Endothelial cell (in vitro differentiated cells): Measurements from ENCODE around the gene CFAP54. TPM values are rescaled to one million over a fixed set of nuclear protein-coding genes. Genes with fewer than 3 reads are reported as not detected.
"Not testable (repeated sequence)": the region's sequence is repeated elsewhere in the genome, so short reads cannot be mapped to it uniquely, and the experiment has no call there.

Experiments
- DNase-seq: peaks from one replicate; pipeline ENCODE4 v3.0.0; 2021; ENCODE audit warnings: low spot score
- H3K27ac Mint-ChIP-seq: one replicate; pipeline ENCODE4 v1.8.0; 2021; ENCODE audit warnings: mixed read lengths, inconsistent platforms; ENCODE audit not compliant: unreplicated experiment
- H3K27me3 Mint-ChIP-seq: one replicate; pipeline ENCODE4 v1.8.0; 2021; ENCODE audit warnings: mild to moderate bottlenecking, moderate library complexity, mixed read lengths, inconsistent platforms; ENCODE audit not compliant: unreplicated experiment
- H3K36me3 Mint-ChIP-seq: one replicate; pipeline ENCODE4 v1.8.0; 2021; ENCODE audit warnings: mild to moderate bottlenecking, low read depth, mixed read lengths, inconsistent platforms; ENCODE audit not compliant: unreplicated experiment
- H3K4me1 Mint-ChIP-seq: one replicate; pipeline ENCODE4 v1.8.0; 2021; ENCODE audit warnings: mild to moderate bottlenecking, mixed read lengths, inconsistent platforms; ENCODE audit not compliant: unreplicated experiment
- H3K4me3 Mint-ChIP-seq: one replicate; pipeline ENCODE4 v1.8.0; 2021; ENCODE audit warnings: mild to moderate bottlenecking, mixed read lengths, inconsistent platforms; ENCODE audit not compliant: unreplicated experiment
- H3K9me3 Mint-ChIP-seq: one replicate; pipeline ENCODE4 v1.8.0; 2021; ENCODE audit warnings: mixed read lengths, inconsistent platforms; ENCODE audit not compliant: unreplicated experiment
- total RNA-seq: library from RNA; stranded (reverse); fragmentation: NEBNext Ultra II Directional; extraction: Animal tissue kit (Norgen Biotek cat#: 25700); gene quantifications from one replicate; pipeline ENCODE4 v1.2.1, GENCODE V29; 2021; ENCODE audit not compliant: unreplicated experiment
- TF ChIP-seq, protein P1 (sequence below): fragments of 200-600 bp; sonication (generic); IDR thresholded peaks from one replicate; pipeline ENCODE4 v1.5.0; 2021; ENCODE audit warnings: antibody characterized with exemption; ENCODE audit not compliant: unreplicated experiment

The CFAP54 gene
- total RNA-seq, 1 donor from 2014 or later, result 2.5 TPM

DNA sequence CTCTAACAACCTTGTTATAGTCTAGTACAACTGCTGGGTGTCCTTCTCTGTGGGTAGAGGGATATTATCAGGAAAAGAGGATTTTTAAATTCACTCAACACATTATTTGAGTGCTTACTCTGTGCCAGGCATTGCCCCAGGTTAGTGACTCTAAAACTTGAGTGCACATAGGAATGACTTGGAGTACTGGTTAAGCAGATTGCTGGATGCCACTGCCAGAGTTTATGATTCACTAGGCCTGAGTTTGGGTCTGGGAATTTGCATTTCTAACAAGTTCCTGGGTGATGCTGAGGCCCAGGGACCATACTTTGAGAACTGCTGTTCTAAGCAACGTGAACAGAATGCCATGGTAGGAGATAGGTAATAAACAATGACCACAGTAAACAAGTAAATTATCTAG, 96.6 kb downstream of the CFAP54 start:
- no peaks in the 10 kb centered on the region for H3K9me3 Mint-ChIP-seq
- H3K4me3 Mint-ChIP-seq, result no peak overlapping the region
- no peaks in the 10 kb centered on the region for H3K27me3 Mint-ChIP-seq
- H3K4me1 Mint-ChIP-seq, result no peaks in the 10 kb centered on the region
- TF ChIP-seq, protein P1, sequence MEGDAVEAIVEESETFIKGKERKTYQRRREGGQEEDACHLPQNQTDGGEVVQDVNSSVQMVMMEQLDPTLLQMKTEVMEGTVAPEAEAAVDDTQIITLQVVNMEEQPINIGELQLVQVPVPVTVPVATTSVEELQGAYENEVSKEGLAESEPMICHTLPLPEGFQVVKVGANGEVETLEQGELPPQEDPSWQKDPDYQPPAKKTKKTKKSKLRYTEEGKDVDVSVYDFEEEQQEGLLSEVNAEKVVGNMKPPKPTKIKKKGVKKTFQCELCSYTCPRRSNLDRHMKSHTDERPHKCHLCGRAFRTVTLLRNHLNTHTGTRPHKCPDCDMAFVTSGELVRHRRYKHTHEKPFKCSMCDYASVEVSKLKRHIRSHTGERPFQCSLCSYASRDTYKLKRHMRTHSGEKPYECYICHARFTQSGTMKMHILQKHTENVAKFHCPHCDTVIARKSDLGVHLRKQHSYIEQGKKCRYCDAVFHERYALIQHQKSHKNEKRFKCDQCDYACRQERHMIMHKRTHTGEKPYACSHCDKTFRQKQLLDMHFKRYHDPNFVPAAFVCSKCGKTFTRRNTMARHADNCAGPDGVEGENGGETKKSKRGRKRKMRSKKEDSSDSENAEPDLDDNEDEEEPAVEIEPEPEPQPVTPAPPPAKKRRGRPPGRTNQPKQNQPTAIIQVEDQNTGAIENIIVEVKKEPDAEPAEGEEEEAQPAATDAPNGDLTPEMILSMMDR, result no peak
- H3K36me3 Mint-ChIP-seq, result no peaks in the 10 kb centered on the region
- H3K27ac Mint-ChIP-seq, result no peak overlapping the region
- DNase-seq, result no peak

DNA sequence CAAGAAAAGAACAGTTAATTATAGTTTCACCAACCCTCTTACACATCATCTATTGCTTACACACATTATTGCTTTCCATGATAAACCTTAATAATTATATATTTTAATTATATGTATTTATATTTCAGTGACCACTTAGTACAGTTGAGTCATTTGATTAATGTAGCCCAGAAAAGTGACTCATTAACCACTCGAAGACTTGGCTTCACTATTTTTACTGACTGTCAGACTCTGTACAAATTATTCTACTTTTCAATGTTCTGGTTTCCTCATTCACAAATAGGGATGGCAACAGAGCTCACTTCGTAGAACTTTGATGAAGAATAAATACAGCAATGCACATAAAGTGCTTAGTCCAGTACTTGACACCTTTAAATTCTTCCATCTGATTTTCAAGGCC, 98.3 kb downstream of the CFAP54 start:
- Mint-ChIP-seq H3K36me3 (no peaks in the 10 kb centered on the region), H3K27me3 (peaks cover 2% of the 10 kb centered on the region), H3K4me1 (no peaks in the 10 kb centered on the region), H3K9me3 (no peaks in the 10 kb centered on the region), H3K4me3 (no peak overlapping the region), H3K27ac (no peak overlapping the region)
- DNase-seq, result no peak
- TF ChIP-seq, protein P1, result no peak

DNA sequence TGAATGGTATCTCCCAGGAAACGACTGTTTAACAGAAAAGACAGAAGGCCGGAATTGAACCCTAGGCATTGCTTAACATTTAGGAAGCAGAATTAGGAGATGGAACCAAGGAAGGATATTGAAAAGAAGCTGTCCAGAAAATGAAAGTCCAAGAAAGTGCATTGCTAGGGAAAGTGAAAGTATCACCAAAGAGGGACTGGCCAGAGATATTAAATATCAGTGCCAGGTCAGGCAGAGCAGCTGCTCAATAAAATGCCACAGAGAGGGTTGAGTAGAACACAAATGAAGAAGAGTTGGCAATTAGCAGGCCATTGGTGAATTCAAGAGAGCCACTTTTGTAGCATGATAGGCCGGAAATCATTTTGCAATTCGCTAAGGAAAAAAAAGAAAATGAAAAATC, 101.6 kb downstream of the CFAP54 start:
- Mint-ChIP-seq H3K4me3 (no peak overlapping the region), H3K9me3 (no peaks in the 10 kb centered on the region), H3K27me3 (peaks cover 2% of the 10 kb centered on the region), H3K36me3 (no peaks in the 10 kb centered on the region), H3K4me1 (no peaks in the 10 kb centered on the region), H3K27ac (no peak overlapping the region)
- DNase-seq, result no peak
- TF ChIP-seq, protein P1, result no peak

DNA sequence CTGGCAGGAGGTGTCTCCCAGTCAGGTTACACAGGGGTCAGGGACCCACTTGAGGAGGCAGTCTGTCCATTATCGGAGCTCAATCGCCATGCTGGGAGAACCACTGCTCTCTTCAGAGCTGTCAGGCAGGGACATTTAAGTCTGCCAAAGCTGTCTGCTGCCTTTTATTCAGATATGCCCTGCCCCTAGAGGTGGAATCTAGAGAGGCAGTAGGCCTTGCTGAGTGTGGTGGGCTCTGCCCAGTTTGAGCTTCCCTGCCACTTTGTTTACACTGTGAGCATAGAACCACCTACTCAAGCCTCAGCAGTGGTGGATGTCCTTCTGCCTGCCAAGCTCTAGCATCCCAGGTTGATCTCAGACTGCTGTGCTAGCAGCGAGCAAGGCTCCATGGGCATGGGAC, 115.0 kb downstream of the CFAP54 start:
- H3K27ac Mint-ChIP-seq, H3K4me1 Mint-ChIP-seq, H3K27me3 Mint-ChIP-seq, H3K36me3 Mint-ChIP-seq, H3K4me3 Mint-ChIP-seq, H3K9me3 Mint-ChIP-seq, DNase-seq: not testable (repeated sequence)

DNA sequence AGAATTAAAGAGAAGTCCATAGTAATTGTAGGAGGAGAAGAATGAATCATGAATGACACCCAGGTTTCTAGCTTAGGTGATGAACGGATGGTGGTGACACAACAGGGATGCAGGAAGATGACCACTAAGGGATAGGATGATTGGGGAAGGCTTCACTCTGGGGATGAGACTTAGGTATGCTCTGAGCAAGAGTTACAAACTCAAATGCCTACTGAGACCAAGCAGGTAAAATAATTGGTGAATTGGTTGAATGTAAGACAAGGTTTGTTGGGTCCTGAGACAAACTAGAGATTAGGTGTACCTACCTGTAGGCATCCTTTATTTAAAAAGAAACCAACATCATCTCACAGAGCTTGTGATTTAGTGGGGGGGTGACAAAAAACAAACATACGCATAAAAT, 116.3 kb downstream of the CFAP54 start:
- no peak overlapping the region for H3K27ac Mint-ChIP-seq
- no peaks in the 10 kb centered on the region for H3K4me1 Mint-ChIP-seq
- H3K4me3 Mint-ChIP-seq, result no peak overlapping the region

More for the DNA sequence above, 116.3 kb downstream of the CFAP54 start:
- Mint-ChIP-seq H3K27me3 (peaks cover 6% of the 10 kb centered on the region), H3K36me3 (peaks cover 4% of the 10 kb centered on the region), H3K9me3 (no peaks in the 10 kb centered on the region)
- TF ChIP-seq, protein P1, result no peak
- DNase-seq, result no peak
